Placental epithelial cell (primary cell): Measurements from ENCODE around the gene SLC44A4. TPM values are rescaled to one million over a fixed set of nuclear protein-coding genes. Genes with fewer than 3 reads are reported as not detected.

Experiments used
- small RNA-seq: library from RNA; depleted of rRNA; stranded (forward); fragments of <200 nt; gene quantifications from one replicate; pipeline ENCODE3, GENCODE V24; 2012
- total RNA-seq: library from RNA; depleted of rRNA; stranded (reverse); fragments of >200 nt; gene quantifications from 2 replicates; pipeline ENCODE4 v1.2.3, GENCODE V29; 2012

SLC44A4 gene
- total RNA-seq = 0.11 TPM in 1 of 2 replicates, not detected in the other

DNA sequence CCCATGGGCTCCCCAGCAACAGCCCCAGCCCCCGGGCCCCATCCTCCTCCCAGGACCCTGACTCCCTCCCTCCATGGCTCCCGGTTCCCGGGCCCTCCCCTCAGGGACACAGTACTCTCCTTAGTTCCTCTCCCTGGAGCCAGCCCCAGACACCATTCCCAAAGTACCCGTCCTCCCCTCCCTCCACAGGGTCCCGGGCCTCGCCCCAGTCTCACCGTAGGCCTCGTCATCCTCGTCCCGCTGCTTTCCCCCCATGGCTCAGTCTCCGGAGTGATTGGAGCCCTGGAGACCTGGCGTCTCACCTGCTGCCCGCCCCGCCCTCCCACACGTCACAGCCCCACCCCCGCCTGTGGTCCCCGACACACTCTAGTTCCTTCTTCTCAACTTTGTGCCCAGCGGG is at the start of gene SLC44A4:
TSS of gene SLC44A4 (minus strand) at position 272 of the 400 bp plus-strand sequence. CDS start at position 255, 17 bp downstream.

GRCh38 chr6:31927242-31927862 is 48.6 kb upstream of the SLC44A4 start, which contains the start of gene C2:
C2 (plus strand) TSS chr6:31927717; CDS start chr6:31927753, 36 bp downstream.

DNA sequence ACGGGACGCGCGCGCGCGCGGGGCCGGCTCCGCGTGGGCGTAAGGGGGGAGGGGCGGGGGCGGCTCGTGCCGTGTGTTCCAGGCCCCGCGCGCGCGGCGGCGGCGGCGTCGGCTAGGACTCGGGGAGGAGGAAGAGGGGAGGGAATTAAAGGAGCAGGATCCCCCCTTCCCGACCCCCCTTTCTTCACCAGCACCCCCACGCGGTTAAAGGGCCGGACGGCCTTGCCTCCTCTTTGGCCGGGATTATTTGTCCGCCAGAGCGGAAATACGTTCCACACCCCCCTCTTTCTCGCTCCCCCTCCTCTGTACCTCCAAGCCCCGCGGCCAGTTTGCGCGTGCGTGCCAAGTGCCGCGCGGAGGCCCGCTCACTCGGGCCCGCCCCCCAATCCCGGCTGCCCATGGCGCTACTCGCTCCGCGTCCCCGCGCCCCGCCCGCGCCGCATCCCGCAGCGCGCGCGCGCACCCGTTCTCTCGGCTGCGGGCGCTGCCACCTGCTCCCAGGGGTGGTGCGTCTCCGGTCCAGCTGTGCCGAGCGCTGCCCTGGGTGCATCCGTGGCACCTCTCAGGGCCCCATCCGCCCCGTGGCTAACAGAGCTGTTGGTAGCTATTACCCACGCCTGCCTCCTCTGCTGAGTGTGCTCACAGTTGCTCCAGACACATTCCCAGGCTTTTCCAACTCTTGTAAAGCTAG is 23.3 kb upstream of the SLC44A4 start, which contains the start of gene ZBTB12:
TSS of gene ZBTB12 (minus strand) at position 134 of the 691 bp plus-strand sequence. CDS start 781 bp downstream, outside the sequence.

GRCh38 chr6:31897612-31898382 is 19.0 kb upstream of the SLC44A4 start, which contains the start of gene EHMT2:
EHMT2 (minus strand) TSS chr6:31897698; CDS start chr6:31897677, 21 bp downstream.

GRCh38 chr6:31862344-31863235 is 16.2 kb downstream of the SLC44A4 start, which contains the start of gene NEU1:
NEU1 (minus strand) TSS chr6:31862821; CDS start chr6:31862776, 45 bp downstream.

GRCh38 chr6:31827286-31828079 is 51.3 kb downstream of the SLC44A4 start, which contains the start of gene HSPA1B:
HSPA1B (plus strand) TSS chr6:31827738; CDS start chr6:31827951, 213 bp downstream.

GRCh38 chr6:31815025-31815838 is 63.6 kb downstream of the SLC44A4 start, which contains the start of the genes HSPA1A and HSPA1L:
HSPA1A (plus strand) TSS chr6:31815543; CDS start chr6:31815757, 214 bp downstream.
HSPA1L (minus strand) TSS chr6:31815283; CDS start chr6:31811972, 3,311 bp downstream.

Small RNA genes lying within 50 kb of the gene (small RNA-seq; reads per million reads assigned to genes)
- gene SNORD48 (39.2 reads per million, percentile 97 among the genes with 10 or more reads in this experiment), gene SNORD52 (not detected)

Other genes with a start within 250 kb of the SLC44A4 start
- gene BAG6, start 226.3 kb downstream of the SLC44A4 start, total RNA-seq = 161 and 237 TPM in 2 replicates
- 0.79 and 0.98 TPM in 2 replicates for gene APOM, start 223.1 kb downstream of the SLC44A4 start, total RNA-seq
- gene C6orf47, start 218.2 kb downstream of the SLC44A4 start, total RNA-seq = 25.3 and 25.9 TPM in 2 replicates
- 18.0 and 27.1 TPM in 2 replicates for gene GPANK1, start 214.0 kb downstream of the SLC44A4 start, total RNA-seq
- 185 and 211 TPM in 2 replicates for gene CSNK2B, start 212.9 kb downstream of the SLC44A4 start, total RNA-seq
- 4.9 and 5.9 TPM in 2 replicates for gene LY6G5B, start 209.0 kb downstream of the SLC44A4 start, total RNA-seq
- not detected in 2 replicates for gene LY6G5C, start 197.9 kb downstream of the SLC44A4 start, total RNA-seq
- gene ABHD16A, start 175.7 kb downstream of the SLC44A4 start, total RNA-seq = 42.8 and 64.6 TPM in 2 replicates
- not detected in 2 replicates for gene LY6G6F, start 172.1 kb downstream of the SLC44A4 start, total RNA-seq
- not detected in 2 replicates for gene LY6G6D, start 163.6 kb downstream of the SLC44A4 start, total RNA-seq
- 0.39 and 3.5 TPM in 2 replicates for gene LY6G6C, start 157.3 kb downstream of the SLC44A4 start, total RNA-seq
- 0.39 and 0.54 TPM in 2 replicates for gene MPIG6B, start 155.6 kb downstream of the SLC44A4 start, total RNA-seq
- gene DDAH2, start 149.7 kb downstream of the SLC44A4 start, total RNA-seq = 120 and 147 TPM in 2 replicates
- 568 and 799 TPM in 2 replicates for gene CLIC1, start 142.5 kb downstream of the SLC44A4 start, total RNA-seq
- gene MSH5, start 139.0 kb downstream of the SLC44A4 start, total RNA-seq = 7.9 and 8.6 TPM in 2 replicates
- 0.79 TPM in 1 of 2 replicates, not detected in the other for gene SAPCD1, start 116.3 kb downstream of the SLC44A4 start, total RNA-seq
- 3.8 and 4.7 TPM in 2 replicates for gene VWA7, start 101.7 kb downstream of the SLC44A4 start, total RNA-seq
- 30.2 and 90.0 TPM in 2 replicates for gene VARS1, start 83.2 kb downstream of the SLC44A4 start, total RNA-seq
- 20.4 and 36.8 TPM in 2 replicates for gene LSM2, start 72.0 kb downstream of the SLC44A4 start, total RNA-seq
- 0.11 and 1.6 TPM in 2 replicates for gene HSPA1L, start 63.7 kb downstream of the SLC44A4 start, total RNA-seq
- 65.7 and 80.9 TPM in 2 replicates for gene HSPA1A, start 63.5 kb downstream of the SLC44A4 start, total RNA-seq
- 46.0 and 136 TPM in 2 replicates for gene HSPA1B, start 51.3 kb downstream of the SLC44A4 start, total RNA-seq
- gene NEU1, start 16.2 kb downstream of the SLC44A4 start, total RNA-seq = 53.0 and 62.0 TPM in 2 replicates
- gene EHMT2, start 18.7 kb upstream of the SLC44A4 start, total RNA-seq = 47.1 and 61.5 TPM in 2 replicates
- 2.9 and 4.7 TPM in 2 replicates for gene ZBTB12, start 23.1 kb upstream of the SLC44A4 start, total RNA-seq
- 0.22 and 1.6 TPM in 2 replicates for gene C2, start 48.7 kb upstream of the SLC44A4 start, total RNA-seq
- 0.39 TPM in 1 of 2 replicates, not detected in the other for gene CFB, start 67.1 kb upstream of the SLC44A4 start, total RNA-seq
- 82.8 and 105 TPM in 2 replicates for gene NELFE, start 80.0 kb upstream of the SLC44A4 start, total RNA-seq
- 63.2 and 74.0 TPM in 2 replicates for gene SKIC2, start 80.2 kb upstream of the SLC44A4 start, total RNA-seq
- gene DXO, start 93.1 kb upstream of the SLC44A4 start, total RNA-seq = 23.9 and 28.6 TPM in 2 replicates
- 2.2 and 6.3 TPM in 2 replicates for gene C4A, start 103.1 kb upstream of the SLC44A4 start, total RNA-seq
- 4.2 and 6.3 TPM in 2 replicates for gene C4B, start 135.8 kb upstream of the SLC44A4 start, total RNA-seq
- gene CYP21A2, start 159.4 kb upstream of the SLC44A4 start, total RNA-seq = 0.22 TPM in 1 of 2 replicates, not detected in the other
- gene TNXB, start 230.3 kb upstream of the SLC44A4 start, total RNA-seq = 168 and 255 TPM in 2 replicates
- 26.0 and 36.9 TPM in 2 replicates for gene ATF6B, start 249.2 kb upstream of the SLC44A4 start, total RNA-seq